Stomach (tissue), 4 donors: Measurements from ENCODE around the gene SKOR1.

Experiments
- EP300 ChIP-seq: sonication (generic); formaldehyde crosslinking; IDR thresholded peaks from one replicate; pipeline ENCODE4 v1.6.1; 2017; ENCODE audit warnings: antibody characterized with exemption
- POLR2AphosphoS5 ChIP-seq, 3 donors: sonication (generic); formaldehyde crosslinking; IDR thresholded peaks; one replicate each; pipeline ENCODE4 v1.6.1; 2016; ENCODE audit warnings: antibody characterized with exemption in 3 of 3

DNA sequence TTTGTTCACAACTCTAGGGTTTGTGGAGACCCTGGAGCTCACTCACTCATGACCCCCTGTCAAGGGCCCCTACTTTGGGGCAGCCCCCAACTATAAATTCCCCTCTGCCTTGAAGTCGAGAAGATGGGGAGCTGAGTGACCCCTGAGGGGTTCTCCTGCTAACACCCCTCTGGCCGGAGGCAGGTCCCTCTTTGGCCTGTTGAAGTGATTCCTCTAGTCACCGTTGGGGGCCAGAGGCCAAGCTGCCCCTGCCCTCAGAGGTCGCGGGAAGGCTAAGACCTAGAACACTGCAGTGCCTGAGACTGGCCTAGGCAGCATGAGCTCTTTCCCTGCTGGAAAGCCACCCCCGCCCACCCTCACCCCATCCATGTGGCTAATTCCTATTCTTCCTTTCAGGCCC, 15.4 kb upstream of the SKOR1 start:
- TF ChIP-seq EP300 (no peak), POLR2AphosphoS5 (IDR thresholded peaks at IDR 0.05) (no peak)
